ENCODE data around the gene PITPNC1.
"Not testable (repeated sequence)": the region's sequence is repeated elsewhere in the genome, so short reads cannot be mapped to it uniquely, and the experiment has no call there.

Gene PITPNC1

GRCh38 chr17:67372751-67373150 is 4.3 kb upstream of the PITPNC1 start:
- DNase-seq: no peak

GRCh38 chr17:67374329-67375053 is 2.6 kb upstream of the PITPNC1 start:
- DNase-seq: peak; percentile 78 to 87

- no peak for DNase-seq
These were observed 2.0 kb upstream of the PITPNC1 start for GRCh38 chr17:67375054-67375427.

GRCh38 chr17:67375716-67376115 is 1.4 kb upstream of the PITPNC1 start:
- DNase-seq: no peak

GRCh38 chr17:67376415-67376736 is 705 bp upstream of the PITPNC1 start:
- no peak for DNase-seq

GRCh38 chr17:67377488-67378453 is 690 bp downstream of the PITPNC1 start:
- DNase-seq: peak; percentile 47 to 69

GRCh38 chr17:67378454-67379250 is 1.6 kb downstream of the PITPNC1 start:
- peak; percentile 56 to 68 for DNase-seq

- DNase-seq: no peak
These were observed 2.2 kb downstream of the PITPNC1 start for GRCh38 chr17:67379251-67379630.

- DNase-seq: no peak
These were observed 4.8 kb downstream of the PITPNC1 start for GRCh38 chr17:67381929-67382257.

- DNase-seq: no peak
These were observed 8.3 kb downstream of the PITPNC1 start for GRCh38 chr17:67385122-67385988.

GRCh38 chr17:67386965-67387551 is 10.0 kb downstream of the PITPNC1 start:
- peak; percentile 76 to 80 for DNase-seq

GRCh38 chr17:67388536-67388935 is 11.5 kb downstream of the PITPNC1 start:
- DNase-seq: not testable (repeated sequence)

- DNase-seq: no peak
These were observed 11.9 kb downstream of the PITPNC1 start for GRCh38 chr17:67388986-67389385.

GRCh38 chr17:67390006-67390645 is 13.0 kb downstream of the PITPNC1 start:
- no peak for DNase-seq

- DNase-seq: peak; percentile 59 to 66
These were observed 13.7 kb downstream of the PITPNC1 start for GRCh38 chr17:67390646-67391361.

GRCh38 chr17:67392111-67392510 is 15.0 kb downstream of the PITPNC1 start:
- no peak for DNase-seq

- no peak for DNase-seq
These were observed 16.8 kb downstream of the PITPNC1 start for GRCh38 chr17:67393809-67394397.

- no peak for DNase-seq
These were observed 22.6 kb downstream of the PITPNC1 start for GRCh38 chr17:67399676-67400075.

GRCh38 chr17:67400193-67400592 is 23.1 kb downstream of the PITPNC1 start:
- peak in 1 of 2 donors; percentile 14 for DNase-seq

GRCh38 chr17:67401106-67401505 is 24.0 kb downstream of the PITPNC1 start:
- no peak for DNase-seq
